Gastroesophageal sphincter (tissue), 3 donors: ENCODE results near the gene DGAT2.

Experiments used
- EP300 ChIP-seq: sonication (generic); formaldehyde crosslinking; IDR thresholded peaks from one replicate; pipeline ENCODE4 v1.6.1; 2017; ENCODE audit warnings: antibody characterized with exemption, mild to moderate bottlenecking
- POLR2A ChIP-seq, 2 donors: fragments of 450-650 bp; IDR thresholded peaks; one replicate each; pipeline ENCODE4 v1.6.1; 2017; ENCODE audit warnings: antibody characterized with exemption in 2 of 2, mild to moderate bottlenecking in 2 of 2, moderate library complexity in 1 of 2
- TF ChIP-seq, protein P1 (sequence below), 4 experiments: fragments of 200-600 bp in 2 of 4; fragments of 450-650 bp in 2 of 4; sonication (generic) in 1 of 4; IDR thresholded peaks; one replicate each; pipeline ENCODE4 v1.5.1; 2017 to 2019; ENCODE audit warnings: antibody characterized with exemption in 4 of 4, mild to moderate bottlenecking in 2 of 4, moderate library complexity in 2 of 4

DNA sequence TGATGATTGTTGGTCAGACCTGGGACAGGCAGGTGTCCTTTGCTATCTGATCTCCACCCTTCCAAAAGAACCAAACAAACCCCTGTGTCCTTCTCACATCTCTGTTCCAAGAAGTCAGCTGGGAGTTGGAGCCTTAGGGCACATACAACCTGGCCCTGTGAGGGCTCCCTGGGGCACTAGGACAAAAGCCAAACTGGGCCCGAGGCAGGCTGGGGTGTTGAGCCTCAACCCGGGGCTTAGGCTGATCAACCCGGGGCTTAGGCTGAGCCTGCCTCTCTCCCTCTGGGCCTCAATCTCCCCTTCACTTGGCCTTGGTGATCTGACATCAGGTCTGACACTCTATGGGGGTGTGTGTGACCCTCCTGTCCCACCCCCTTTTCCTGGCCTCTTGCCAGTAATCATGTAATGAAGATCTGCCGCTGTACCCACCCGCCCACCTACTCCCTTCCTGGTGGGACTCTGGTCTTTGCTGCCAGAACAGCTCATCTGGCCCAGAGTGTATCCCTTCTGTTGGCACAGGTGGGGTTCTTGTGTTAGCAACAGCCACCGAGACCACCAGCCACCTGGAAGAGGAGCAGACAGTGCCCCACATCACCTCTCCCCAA, 23.7 kb downstream of the DGAT2 start:
- TF ChIP-seq, protein P1, sequence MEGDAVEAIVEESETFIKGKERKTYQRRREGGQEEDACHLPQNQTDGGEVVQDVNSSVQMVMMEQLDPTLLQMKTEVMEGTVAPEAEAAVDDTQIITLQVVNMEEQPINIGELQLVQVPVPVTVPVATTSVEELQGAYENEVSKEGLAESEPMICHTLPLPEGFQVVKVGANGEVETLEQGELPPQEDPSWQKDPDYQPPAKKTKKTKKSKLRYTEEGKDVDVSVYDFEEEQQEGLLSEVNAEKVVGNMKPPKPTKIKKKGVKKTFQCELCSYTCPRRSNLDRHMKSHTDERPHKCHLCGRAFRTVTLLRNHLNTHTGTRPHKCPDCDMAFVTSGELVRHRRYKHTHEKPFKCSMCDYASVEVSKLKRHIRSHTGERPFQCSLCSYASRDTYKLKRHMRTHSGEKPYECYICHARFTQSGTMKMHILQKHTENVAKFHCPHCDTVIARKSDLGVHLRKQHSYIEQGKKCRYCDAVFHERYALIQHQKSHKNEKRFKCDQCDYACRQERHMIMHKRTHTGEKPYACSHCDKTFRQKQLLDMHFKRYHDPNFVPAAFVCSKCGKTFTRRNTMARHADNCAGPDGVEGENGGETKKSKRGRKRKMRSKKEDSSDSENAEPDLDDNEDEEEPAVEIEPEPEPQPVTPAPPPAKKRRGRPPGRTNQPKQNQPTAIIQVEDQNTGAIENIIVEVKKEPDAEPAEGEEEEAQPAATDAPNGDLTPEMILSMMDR (IDR thresholded peaks at IDR 0.05) = no peak
- no peak for TF ChIP-seq POLR2A (IDR thresholded peaks at IDR 0.05)
- no peak for TF ChIP-seq EP300
